HG03064 (cell line): ENCODE data around the gene UPK3B.
A peak's percentile ranks its signal among the peaks of the same experiment; 100 is the strongest.
"Not testable (repeated sequence)": the region's sequence is repeated elsewhere in the genome, so short reads cannot be mapped to it uniquely, and the experiment has no call there.

Experiments used
- ATAC-seq: cut with Tn5 transposase; IDR thresholded peaks from one replicate; pipeline ENCODE4 v1.9.1; 2021; ENCODE audit warnings: low read depth; ENCODE audit not compliant: unreplicated experiment

The UPK3B gene

GRCh38 chr7:76486618-76487017 lies 23.7 kb upstream of the UPK3B start:
- ATAC-seq, result peak; percentile 99

- not testable (repeated sequence) for ATAC-seq
Observed at GRCh38 chr7:76487969-76488368, 22.4 kb upstream of the UPK3B start.

- ATAC-seq, result not testable (repeated sequence)
Observed at GRCh38 chr7:76492139-76492538, 18.2 kb upstream of the UPK3B start.

GRCh38 chr7:76495717-76496116 lies 14.6 kb upstream of the UPK3B start:
- not testable (repeated sequence) for ATAC-seq

- not testable (repeated sequence) for ATAC-seq
Observed at GRCh38 chr7:76497918-76498582, 12.3 kb upstream of the UPK3B start.

- not testable (repeated sequence) for ATAC-seq
Observed at GRCh38 chr7:76498583-76499200, 11.7 kb upstream of the UPK3B start.

GRCh38 chr7:76499201-76499923 lies 11.0 kb upstream of the UPK3B start:
- ATAC-seq, result not testable (repeated sequence)

- not testable (repeated sequence) for ATAC-seq
Observed at GRCh38 chr7:76499924-76500241, 10.5 kb upstream of the UPK3B start.

GRCh38 chr7:76502224-76502623 lies 8.1 kb upstream of the UPK3B start:
- not testable (repeated sequence) for ATAC-seq

- ATAC-seq, result not testable (repeated sequence)
Observed at GRCh38 chr7:76502836-76503235, 7.5 kb upstream of the UPK3B start.

- ATAC-seq, result not testable (repeated sequence)
Observed at GRCh38 chr7:76503244-76503643, 7.1 kb upstream of the UPK3B start.

- ATAC-seq, result not testable (repeated sequence)
Observed at GRCh38 chr7:76504351-76505167, 5.8 kb upstream of the UPK3B start.

GRCh38 chr7:76505168-76506080 lies 4.9 kb upstream of the UPK3B start:
- no peak for ATAC-seq

GRCh38 chr7:76506081-76506440 lies 4.3 kb upstream of the UPK3B start:
- ATAC-seq, result no peak

GRCh38 chr7:76506643-76507042 lies 3.7 kb upstream of the UPK3B start:
- ATAC-seq, result not testable (repeated sequence)

- ATAC-seq, result no peak
Observed at GRCh38 chr7:76507723-76508406, 2.5 kb upstream of the UPK3B start.

GRCh38 chr7:76511200-76511910 lies 1.0 kb downstream of the UPK3B start:
- not testable (repeated sequence) for ATAC-seq
